Measurements from ENCODE around the gene GALNT13.
"Not testable (repeated sequence)": the region's sequence is repeated elsewhere in the genome, so short reads cannot be mapped to it uniquely, and the experiment has no call there.

The GALNT13 gene

DNA sequence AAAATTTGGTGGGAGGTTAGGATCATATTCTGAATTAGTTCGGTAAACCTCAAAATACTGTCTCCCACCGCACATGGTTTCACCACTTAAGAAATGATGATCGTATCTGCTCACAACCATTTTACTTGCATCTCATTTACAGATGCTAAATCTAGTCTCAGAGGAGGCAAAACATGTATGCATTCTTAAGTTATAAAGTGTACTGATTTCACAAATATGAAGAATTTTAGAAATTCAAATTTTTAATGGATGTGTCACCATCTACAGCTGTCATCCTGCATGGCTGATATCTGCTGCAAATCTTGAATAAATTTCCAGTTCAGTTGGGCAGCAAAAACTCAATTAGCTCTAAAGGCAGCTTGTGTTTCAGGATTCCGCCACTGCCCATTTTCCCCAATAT is 583.4 kb downstream of the GALNT13 start:
- peak overlapping the region; percentile 82 for H3K4me3 ChIP-seq (ENCODE audit: low read length)
- H3K9ac ChIP-seq (ENCODE audit: low read length), result peak overlapping the region; percentile 72
- DNase-seq (ENCODE audit: low read depth), result peak; percentile 4
- no peaks in the 10 kb centered on the region for H3K27me3 ChIP-seq (replicated peaks; ENCODE audit: control insufficient read depth, insufficient read depth, low read length)
- H3K9me3 ChIP-seq (ENCODE audit: control insufficient read depth, low read length), result no peaks in the 10 kb centered on the region
- H3K36me3 ChIP-seq (ENCODE audit: control insufficient read depth, insufficient read depth, low read length, severe bottlenecking), result no peaks in the 10 kb centered on the region
- H3K4me1 ChIP-seq (ENCODE audit: control insufficient read depth, insufficient read depth, low read length), result peaks cover 11% of the 10 kb centered on the region

GRCh38 chr2:154455866-154456265 is 584.1 kb downstream of the GALNT13 start:
- Histone ChIP-seq H3K27me3 (replicated peaks; ENCODE audit: control insufficient read depth, insufficient read depth, low read length) (no peaks in the 10 kb centered on the region), H3K9me3 (ENCODE audit: control insufficient read depth, low read length) (no peaks in the 10 kb centered on the region), H3K4me3 (ENCODE audit: low read length) (peak overlapping the region; percentile 82), H3K4me1 (ENCODE audit: control insufficient read depth, insufficient read depth, low read length) (peaks cover 11% of the 10 kb centered on the region), H3K9ac (ENCODE audit: low read length) (peak overlapping the region; percentile 72), H3K36me3 (ENCODE audit: control insufficient read depth, insufficient read depth, low read length, severe bottlenecking) (no peaks in the 10 kb centered on the region)
- DNase-seq (ENCODE audit: low read depth), result peak; percentile 19

GRCh38 chr2:154457286-154457685 is 585.6 kb downstream of the GALNT13 start:
- H3K4me1 ChIP-seq (ENCODE audit: control insufficient read depth, insufficient read depth, low read length), result peaks cover 11% of the 10 kb centered on the region
- no peak for DNase-seq (ENCODE audit: low read depth)

DNA sequence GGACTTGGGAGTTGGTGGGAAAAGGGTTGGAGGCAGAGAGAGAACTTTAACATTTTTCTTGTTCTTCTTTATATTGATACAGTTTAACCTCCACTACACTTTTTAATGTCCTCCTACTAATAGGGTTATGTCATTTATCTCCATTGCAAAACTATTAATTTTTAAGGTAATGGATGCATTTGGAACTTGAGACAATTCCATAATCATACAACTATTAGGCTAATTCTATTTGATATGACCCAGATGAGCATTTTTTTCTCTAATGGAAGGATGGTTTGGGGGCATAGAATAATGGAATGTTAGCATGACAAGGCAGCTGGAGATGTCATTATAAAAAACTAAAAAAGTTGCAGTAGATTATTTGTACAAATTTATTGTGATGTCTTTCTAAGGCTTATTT is 587.6 kb downstream of the GALNT13 start:
- no peak for DNase-seq (ENCODE audit: low read depth)
- H3K9me3 ChIP-seq (ENCODE audit: control insufficient read depth, low read length), result no peaks in the 10 kb centered on the region
- no peak overlapping the region for H3K9ac ChIP-seq (ENCODE audit: low read length)
- H3K4me1 ChIP-seq (ENCODE audit: control insufficient read depth, insufficient read depth, low read length), result peaks cover 11% of the 10 kb centered on the region
- H3K27me3 ChIP-seq (replicated peaks; ENCODE audit: control insufficient read depth, insufficient read depth, low read length), result no peaks in the 10 kb centered on the region
- H3K36me3 ChIP-seq (ENCODE audit: control insufficient read depth, insufficient read depth, low read length, severe bottlenecking), result no peaks in the 10 kb centered on the region
- no peak overlapping the region for H3K4me3 ChIP-seq (ENCODE audit: low read length)

More at GRCh38 chr2:154457286-154457685, 585.6 kb downstream of the GALNT13 start:
- H3K9me3 ChIP-seq (ENCODE audit: control insufficient read depth, low read length), result no peaks in the 10 kb centered on the region
- no peaks in the 10 kb centered on the region for H3K27me3 ChIP-seq (replicated peaks; ENCODE audit: control insufficient read depth, insufficient read depth, low read length)
- no peaks in the 10 kb centered on the region for H3K36me3 ChIP-seq (ENCODE audit: control insufficient read depth, insufficient read depth, low read length, severe bottlenecking)
- H3K9ac ChIP-seq (ENCODE audit: low read length), result no peak overlapping the region
- H3K4me3 ChIP-seq (ENCODE audit: low read length), result no peak overlapping the region

- H3K9me3 ChIP-seq (ENCODE audit: control insufficient read depth, low read length), result no peaks in the 10 kb centered on the region
- H3K9ac ChIP-seq (ENCODE audit: low read length), result no peak overlapping the region
- H3K36me3 ChIP-seq (ENCODE audit: control insufficient read depth, insufficient read depth, low read length, severe bottlenecking), result no peaks in the 10 kb centered on the region
- H3K4me3 ChIP-seq (ENCODE audit: low read length), result no peak overlapping the region
- no peaks in the 10 kb centered on the region for H3K4me1 ChIP-seq (ENCODE audit: control insufficient read depth, insufficient read depth, low read length)
- no peak for DNase-seq (ENCODE audit: low read depth)
- H3K27me3 ChIP-seq (replicated peaks; ENCODE audit: control insufficient read depth, insufficient read depth, low read length), result no peaks in the 10 kb centered on the region
These were observed 590.9 kb downstream of the GALNT13 start for GRCh38 chr2:154462634-154463033.

DNA sequence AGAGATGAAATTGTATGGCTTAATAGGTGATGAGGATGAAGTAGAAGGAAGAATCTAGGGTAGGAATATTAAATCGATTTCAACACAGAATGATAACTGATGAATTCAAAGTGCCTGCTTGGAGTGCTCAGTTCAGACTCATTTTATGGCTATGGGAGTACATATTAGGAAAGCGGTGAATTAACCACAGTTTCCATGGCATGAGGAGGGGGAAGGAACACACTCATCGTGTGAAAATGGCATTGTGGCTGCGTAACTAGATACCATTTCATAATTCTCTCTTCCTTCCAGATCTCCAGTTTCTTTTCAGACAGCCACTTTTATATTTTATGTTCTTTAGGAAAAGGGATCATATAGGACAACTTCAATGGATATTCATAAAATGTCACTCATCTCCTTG is 594.5 kb downstream of the GALNT13 start:
- H3K27me3 ChIP-seq (replicated peaks; ENCODE audit: control insufficient read depth, insufficient read depth, low read length), result no peaks in the 10 kb centered on the region
- H3K9ac ChIP-seq (ENCODE audit: low read length), result no peak overlapping the region
- H3K4me1 ChIP-seq (ENCODE audit: control insufficient read depth, insufficient read depth, low read length), result no peaks in the 10 kb centered on the region
- no peaks in the 10 kb centered on the region for H3K9me3 ChIP-seq (ENCODE audit: control insufficient read depth, low read length)
- no peaks in the 10 kb centered on the region for H3K36me3 ChIP-seq (ENCODE audit: control insufficient read depth, insufficient read depth, low read length, severe bottlenecking)
- no peak overlapping the region for H3K4me3 ChIP-seq (ENCODE audit: low read length)
- DNase-seq (ENCODE audit: low read depth), result no peak

- Histone ChIP-seq H3K36me3 (ENCODE audit: control insufficient read depth, insufficient read depth, low read length, severe bottlenecking) (no peaks in the 10 kb centered on the region), H3K9me3 (ENCODE audit: control insufficient read depth, low read length) (peaks cover 4% of the 10 kb centered on the region), H3K4me1 (ENCODE audit: control insufficient read depth, insufficient read depth, low read length) (no peaks in the 10 kb centered on the region), H3K9ac (ENCODE audit: low read length) (no peak overlapping the region), H3K4me3 (ENCODE audit: low read length) (no peak overlapping the region), H3K27me3 (replicated peaks; ENCODE audit: control insufficient read depth, insufficient read depth, low read length) (no peaks in the 10 kb centered on the region)
- DNase-seq (ENCODE audit: low read depth), result no peak
These were observed 598.7 kb downstream of the GALNT13 start for GRCh38 chr2:154470376-154470775.

GRCh38 chr2:154471492-154471891 is 599.8 kb downstream of the GALNT13 start:
- H3K9ac ChIP-seq (ENCODE audit: low read length); H3K27me3 ChIP-seq (replicated peaks; ENCODE audit: control insufficient read depth, insufficient read depth, low read length); H3K36me3 ChIP-seq (ENCODE audit: control insufficient read depth, insufficient read depth, low read length, severe bottlenecking); H3K9me3 ChIP-seq (ENCODE audit: control insufficient read depth, low read length); H3K4me1 ChIP-seq (ENCODE audit: control insufficient read depth, insufficient read depth, low read length); H3K4me3 ChIP-seq (ENCODE audit: low read length); DNase-seq (ENCODE audit: low read depth): not testable (repeated sequence)

GRCh38 chr2:154477319-154477718 is 605.6 kb downstream of the GALNT13 start:
- Histone ChIP-seq H3K36me3 (ENCODE audit: control insufficient read depth, insufficient read depth, low read length, severe bottlenecking) (no peaks in the 10 kb centered on the region), H3K9ac (ENCODE audit: low read length) (no peak overlapping the region), H3K4me1 (ENCODE audit: control insufficient read depth, insufficient read depth, low read length) (no peaks in the 10 kb centered on the region), H3K27me3 (replicated peaks; ENCODE audit: control insufficient read depth, insufficient read depth, low read length) (no peaks in the 10 kb centered on the region), H3K9me3 (ENCODE audit: control insufficient read depth, low read length) (peaks cover 4% of the 10 kb centered on the region), H3K4me3 (ENCODE audit: low read length) (no peak overlapping the region)
- DNase-seq (ENCODE audit: low read depth), result no peak

DNA sequence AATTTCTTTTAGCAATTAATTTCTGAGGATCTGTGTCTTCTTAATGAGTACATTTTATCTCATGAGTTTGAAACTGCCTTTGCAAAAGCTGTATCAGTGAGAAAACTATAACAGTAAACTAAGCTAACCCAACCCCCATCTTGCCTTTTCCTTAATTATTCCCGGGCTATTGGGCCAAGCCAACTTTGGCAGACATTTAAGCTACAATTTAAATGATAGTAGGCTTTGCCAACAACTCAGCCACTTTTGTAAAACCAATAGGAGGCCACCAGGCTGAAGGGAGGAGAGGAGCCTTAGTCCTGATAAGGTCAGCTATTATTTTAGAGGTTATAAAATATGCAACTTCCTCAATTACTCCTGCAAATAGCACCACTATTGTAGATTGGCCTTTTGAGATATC is 608.8 kb downstream of the GALNT13 start:
- H3K9me3 ChIP-seq (ENCODE audit: control insufficient read depth, low read length), result no peaks in the 10 kb centered on the region
- H3K27me3 ChIP-seq (replicated peaks; ENCODE audit: control insufficient read depth, insufficient read depth, low read length), result no peaks in the 10 kb centered on the region
- no peaks in the 10 kb centered on the region for H3K4me1 ChIP-seq (ENCODE audit: control insufficient read depth, insufficient read depth, low read length)
- H3K9ac ChIP-seq (ENCODE audit: low read length), result no peak overlapping the region
- no peak for DNase-seq (ENCODE audit: low read depth)
- no peak overlapping the region for H3K4me3 ChIP-seq (ENCODE audit: low read length)
- no peaks in the 10 kb centered on the region for H3K36me3 ChIP-seq (ENCODE audit: control insufficient read depth, insufficient read depth, low read length, severe bottlenecking)

- Histone ChIP-seq H3K27me3 (replicated peaks; ENCODE audit: control insufficient read depth, insufficient read depth, low read length) (no peaks in the 10 kb centered on the region), H3K4me3 (ENCODE audit: low read length) (no peak overlapping the region), H3K9ac (ENCODE audit: low read length) (no peak overlapping the region), H3K9me3 (ENCODE audit: control insufficient read depth, low read length) (no peaks in the 10 kb centered on the region), H3K36me3 (ENCODE audit: control insufficient read depth, insufficient read depth, low read length, severe bottlenecking) (no peaks in the 10 kb centered on the region), H3K4me1 (ENCODE audit: control insufficient read depth, insufficient read depth, low read length) (no peaks in the 10 kb centered on the region)
- no peak for DNase-seq (ENCODE audit: low read depth)
These were observed 609.6 kb downstream of the GALNT13 start for GRCh38 chr2:154481336-154481735.

GRCh38 chr2:154484338-154485099 is 612.8 kb downstream of the GALNT13 start:
- no peak overlapping the region for H3K9ac ChIP-seq (ENCODE audit: low read length)
- no peak overlapping the region for H3K4me3 ChIP-seq (ENCODE audit: low read length)
- H3K36me3 ChIP-seq (ENCODE audit: control insufficient read depth, insufficient read depth, low read length, severe bottlenecking), result no peaks in the 10 kb centered on the region
- no peaks in the 10 kb centered on the region for H3K9me3 ChIP-seq (ENCODE audit: control insufficient read depth, low read length)
- no peaks in the 10 kb centered on the region for H3K4me1 ChIP-seq (ENCODE audit: control insufficient read depth, insufficient read depth, low read length)
- H3K27me3 ChIP-seq (replicated peaks; ENCODE audit: control insufficient read depth, insufficient read depth, low read length), result no peaks in the 10 kb centered on the region
- no peak for DNase-seq (ENCODE audit: low read depth)
